ENCODE data around the gene UGT2A2. TPM values are rescaled to one million over a fixed set of nuclear protein-coding genes. Genes with fewer than 3 reads are reported as not detected.
A peak's percentile ranks its signal among the peaks of the same experiment; 100 is the strongest.

UGT2A2 gene
- total RNA-seq, 1 experiment from 2014 or later: not detected

DNA sequence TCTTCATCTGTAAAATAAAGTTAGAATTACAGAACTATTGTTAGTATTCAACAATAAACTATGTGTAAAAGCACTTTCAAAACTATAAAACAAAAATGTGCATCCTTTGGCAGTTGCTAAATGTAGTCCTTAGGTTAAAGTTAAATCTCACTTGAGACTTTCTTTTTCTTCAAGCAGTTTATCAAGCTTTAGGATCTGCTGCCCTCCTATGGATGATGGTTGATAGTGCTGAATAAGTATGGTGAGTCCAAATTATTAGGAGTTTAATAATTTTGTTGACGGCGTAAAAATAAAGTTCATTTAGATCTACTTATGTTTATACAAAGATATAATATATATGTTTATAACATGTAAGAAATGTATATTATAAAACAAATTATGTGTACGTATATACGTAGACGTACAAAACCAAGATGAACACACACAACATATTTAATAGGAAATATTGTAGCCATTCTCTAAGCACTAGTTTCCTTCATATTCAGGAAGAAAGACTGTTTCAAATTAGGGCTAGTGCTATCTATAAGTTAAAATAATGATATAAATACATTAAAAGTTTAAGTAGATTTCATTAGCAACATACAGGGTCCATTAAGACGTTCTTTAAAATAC lies 22.3 kb downstream of the UGT2A2 start:
- no peaks in the 10 kb centered on the region for H3K27me3 Mint-ChIP-seq (ENCODE audit: unreplicated experiment)
- no peak for TF ChIP-seq CTCF (IDR thresholded peaks at IDR 0.05; ENCODE audit: unreplicated experiment)
- no peak overlapping the region for H3K4me3 Mint-ChIP-seq (ENCODE audit: low read depth, unreplicated experiment)
- H3K9me3 Mint-ChIP-seq (ENCODE audit: low read depth, unreplicated experiment): peaks cover 5% of the 10 kb centered on the region
- no peaks in the 10 kb centered on the region for H3K4me1 Mint-ChIP-seq (ENCODE audit: low read depth, unreplicated experiment)
- CTCF ChIA-PET: no interaction called here
- H3K27ac Mint-ChIP-seq (ENCODE audit: unreplicated experiment): no peak overlapping the region
- peak; percentile 24 for DNase-seq
- H3K36me3 Mint-ChIP-seq (ENCODE audit: insufficient read depth, unreplicated experiment): no peaks in the 10 kb centered on the region
- intact Hi-C loops (cut with micrococcal nuclease; ENCODE audit: unreplicated experiment): loop anchor here (1.0 kb wide), 1 partner anchor 300 kb away; no protein-coding TSS in a partner anchor
- no TSS peak for BruUV-seq (replicated peaks)

DNA sequence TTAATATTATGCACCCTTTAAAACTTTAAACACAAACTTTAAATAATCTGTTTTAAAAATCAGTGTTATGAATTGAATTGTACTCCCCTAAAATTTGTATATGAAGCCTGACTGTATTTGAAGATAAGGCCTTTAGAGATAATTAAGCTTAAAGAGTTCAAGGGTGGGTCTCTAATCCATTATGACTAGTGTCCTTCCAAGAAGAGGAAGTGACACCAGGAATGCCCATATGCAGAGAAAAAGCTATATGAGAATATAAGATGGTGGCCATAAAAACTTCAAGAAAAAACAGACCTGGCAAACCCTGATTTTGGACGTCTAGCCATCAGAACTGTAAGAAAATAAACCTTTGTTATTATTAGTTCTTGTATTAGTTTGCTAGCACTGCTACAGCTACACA lies 29.0 kb downstream of the UGT2A2 start:
- intact Hi-C loops (cut with micrococcal nuclease; ENCODE audit: unreplicated experiment): no loop called here
- H3K4me1 Mint-ChIP-seq (ENCODE audit: low read depth, unreplicated experiment): no peaks in the 10 kb centered on the region
- DNase-seq: no peak
- H3K9me3 Mint-ChIP-seq (ENCODE audit: low read depth, unreplicated experiment): no peaks in the 10 kb centered on the region
- H3K27me3 Mint-ChIP-seq (ENCODE audit: unreplicated experiment): no peaks in the 10 kb centered on the region
- BruUV-seq (replicated peaks): no TSS peak
- CTCF ChIA-PET: no interaction called here
- no peak overlapping the region for H3K27ac Mint-ChIP-seq (ENCODE audit: unreplicated experiment)
- no peaks in the 10 kb centered on the region for H3K36me3 Mint-ChIP-seq (ENCODE audit: insufficient read depth, unreplicated experiment)
- H3K4me3 Mint-ChIP-seq (ENCODE audit: low read depth, unreplicated experiment): no peak overlapping the region
- TF ChIP-seq CTCF (IDR thresholded peaks at IDR 0.05; ENCODE audit: unreplicated experiment): no peak

- H3K36me3 Mint-ChIP-seq (ENCODE audit: insufficient read depth, unreplicated experiment): no peaks in the 10 kb centered on the region
- CTCF ChIA-PET: no interaction called here
- no peak for TF ChIP-seq CTCF (IDR thresholded peaks at IDR 0.05; ENCODE audit: unreplicated experiment)
Measured at GRCh38 chr4:69601065-69601464, 38.4 kb downstream of the UGT2A2 start.

GRCh38 chr4:69600013-69600412 lies 39.4 kb downstream of the UGT2A2 start:
- no peak overlapping the region for H3K27ac Mint-ChIP-seq (ENCODE audit: unreplicated experiment)
- no peaks in the 10 kb centered on the region for H3K27me3 Mint-ChIP-seq (ENCODE audit: unreplicated experiment)
- H3K4me1 Mint-ChIP-seq (ENCODE audit: low read depth, unreplicated experiment): no peaks in the 10 kb centered on the region
- intact Hi-C loops (cut with micrococcal nuclease; ENCODE audit: unreplicated experiment): no loop called here
- no peaks in the 10 kb centered on the region for H3K36me3 Mint-ChIP-seq (ENCODE audit: insufficient read depth, unreplicated experiment)
- no peaks in the 10 kb centered on the region for H3K9me3 Mint-ChIP-seq (ENCODE audit: low read depth, unreplicated experiment)
- no peak for TF ChIP-seq CTCF (IDR thresholded peaks at IDR 0.05; ENCODE audit: unreplicated experiment)
- CTCF ChIA-PET: no interaction called here
- no peak for DNase-seq
- BruUV-seq (replicated peaks): no TSS peak
- H3K4me3 Mint-ChIP-seq (ENCODE audit: low read depth, unreplicated experiment): no peak overlapping the region

More at GRCh38 chr4:69601065-69601464, 38.4 kb downstream of the UGT2A2 start:
- intact Hi-C loops (cut with micrococcal nuclease; ENCODE audit: unreplicated experiment): no loop called here
- BruUV-seq (replicated peaks): no TSS peak
- no peaks in the 10 kb centered on the region for H3K4me1 Mint-ChIP-seq (ENCODE audit: low read depth, unreplicated experiment)
- no peak overlapping the region for H3K4me3 Mint-ChIP-seq (ENCODE audit: low read depth, unreplicated experiment)
- no peak for DNase-seq
- H3K27me3 Mint-ChIP-seq (ENCODE audit: unreplicated experiment): no peaks in the 10 kb centered on the region
- no peak overlapping the region for H3K27ac Mint-ChIP-seq (ENCODE audit: unreplicated experiment)
- H3K9me3 Mint-ChIP-seq (ENCODE audit: low read depth, unreplicated experiment): no peaks in the 10 kb centered on the region
